HG03460 (cell line): ENCODE results near the gene RANBP9.

Experiments used
- ATAC-seq: cut with Tn5 transposase; IDR thresholded peaks from one replicate; pipeline ENCODE4 v1.9.1; 2021; ENCODE audit not compliant: unreplicated experiment

RANBP9 gene

DNA sequence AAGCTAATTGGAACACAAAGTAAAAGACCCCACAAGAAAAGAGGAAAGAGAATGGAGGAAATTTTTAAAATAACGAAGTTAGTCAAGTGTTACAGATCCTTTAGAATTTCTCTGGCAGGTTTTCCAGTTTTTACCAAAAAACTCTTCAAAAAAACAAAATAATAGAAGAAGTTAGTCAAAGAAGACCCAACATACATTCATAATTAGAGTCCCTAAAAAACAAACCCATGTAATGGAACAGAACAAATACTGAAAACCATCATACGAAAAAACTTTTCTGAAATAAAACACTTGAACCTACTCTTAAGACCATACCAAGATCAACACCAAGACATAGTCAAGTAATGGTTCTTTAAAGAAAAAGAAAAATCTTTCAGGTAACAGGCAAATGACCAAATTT is 31.6 kb downstream of the RANBP9 start:
- ATAC-seq = no peak

- ATAC-seq = no peak
These were observed 33.2 kb downstream of the RANBP9 start for GRCh38 chr6:13678255-13678983.

DNA sequence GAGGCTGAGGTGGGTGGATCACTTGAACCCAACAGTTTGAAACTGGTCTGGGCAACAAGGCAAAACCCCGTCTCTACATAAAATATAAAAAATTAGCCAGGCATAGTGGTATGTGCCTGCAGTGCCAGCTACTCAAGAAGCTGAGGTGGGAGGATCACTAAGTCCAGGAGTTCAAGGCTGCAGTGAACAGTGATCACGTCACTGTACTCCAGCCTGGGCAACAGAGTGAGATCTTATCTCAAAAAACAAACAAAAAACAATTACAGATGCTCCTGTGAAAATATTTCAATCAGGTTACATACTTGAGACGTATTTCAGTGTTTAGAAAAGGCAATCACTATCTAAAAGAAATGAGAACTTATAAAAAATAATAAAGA is 33.8 kb downstream of the RANBP9 start:
- no peak for ATAC-seq

DNA sequence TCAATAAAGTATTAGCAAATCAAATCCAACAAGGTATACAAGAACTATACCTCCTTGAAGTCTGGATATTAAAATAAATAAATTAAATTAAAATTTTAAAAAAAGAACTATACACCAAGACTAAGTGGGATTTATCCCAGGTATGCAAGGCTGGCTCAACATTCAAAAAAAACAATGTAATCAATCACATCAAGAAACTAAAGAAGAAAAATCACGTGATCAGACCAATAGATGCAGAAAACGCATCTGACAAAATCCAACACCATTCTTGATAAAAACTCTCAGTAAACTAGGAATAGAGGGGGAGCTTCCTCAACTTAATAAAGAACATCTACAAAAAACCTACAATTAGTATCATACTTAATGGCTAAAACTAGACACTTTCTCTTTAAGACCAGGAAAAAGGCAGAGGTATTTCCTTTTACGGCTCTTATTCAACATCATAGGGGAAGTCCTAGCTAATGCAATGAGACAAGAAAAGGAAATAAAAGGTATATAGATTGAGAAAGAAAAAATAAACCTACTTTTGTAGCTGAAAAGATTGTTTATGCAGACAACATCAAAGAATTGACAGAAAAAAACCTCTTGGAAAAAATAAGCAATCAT is 35.0 kb downstream of the RANBP9 start:
- no peak for ATAC-seq

- no peak for ATAC-seq
These were observed 37.0 kb downstream of the RANBP9 start for GRCh38 chr6:13674533-13675190.

- ATAC-seq = no peak
These were observed 37.7 kb downstream of the RANBP9 start for GRCh38 chr6:13673825-13674444.

- ATAC-seq = no peak
These were observed 38.3 kb downstream of the RANBP9 start for GRCh38 chr6:13673368-13673767.

DNA sequence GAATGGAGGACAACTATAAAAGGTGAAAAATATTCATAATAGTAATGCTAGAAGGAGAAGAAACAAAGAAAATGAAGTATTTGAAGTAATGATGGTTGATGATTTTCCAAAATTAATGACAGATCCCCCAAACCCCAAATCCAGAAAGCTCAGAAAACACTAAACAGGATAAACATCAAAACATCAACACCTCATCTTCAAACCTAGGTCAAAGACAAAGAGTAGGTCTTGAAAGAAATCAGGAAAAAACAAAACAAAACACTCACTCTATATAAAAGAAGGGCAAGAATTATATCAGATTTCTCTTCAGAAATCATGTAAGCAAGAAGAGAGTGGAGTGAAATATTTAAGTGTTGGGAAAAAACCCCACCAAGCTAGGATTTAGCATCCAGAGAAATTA is 38.7 kb downstream of the RANBP9 start:
- no peak for ATAC-seq

DNA sequence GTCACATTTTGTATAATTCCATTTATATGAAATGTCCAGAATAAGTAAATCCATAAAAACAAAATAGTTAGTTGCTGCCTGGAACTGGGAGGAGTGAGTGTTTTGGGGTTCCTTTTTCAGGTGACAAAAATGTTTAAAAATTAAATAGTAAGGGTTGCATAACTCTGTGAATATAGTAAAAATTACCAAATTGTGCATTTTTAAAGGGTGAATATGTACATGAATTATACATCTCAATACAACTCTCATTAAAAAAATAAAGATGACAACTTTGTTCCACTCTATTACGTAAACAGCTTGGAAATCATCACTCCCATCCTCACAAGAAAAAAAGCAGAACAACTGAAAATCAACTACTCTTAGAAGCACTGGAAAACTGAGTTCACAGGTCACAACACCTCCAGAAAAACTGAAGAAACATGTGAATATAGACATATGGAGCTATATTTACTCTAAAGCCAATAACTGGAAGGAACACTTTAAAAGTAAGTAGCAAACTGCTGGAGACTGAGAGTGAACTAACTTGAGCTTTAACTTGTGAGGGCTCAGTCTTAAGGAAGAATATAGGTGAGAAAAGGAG is 40.0 kb downstream of the RANBP9 start:
- no peak for ATAC-seq

GRCh38 chr6:13669476-13669875 is 42.2 kb downstream of the RANBP9 start:
- no peak for ATAC-seq

GRCh38 chr6:13668291-13668928 is 43.2 kb downstream of the RANBP9 start:
- ATAC-seq = no peak

GRCh38 chr6:13667655-13668054 is 44.0 kb downstream of the RANBP9 start:
- no peak for ATAC-seq

GRCh38 chr6:13666194-13667105 is 45.2 kb downstream of the RANBP9 start:
- ATAC-seq = no peak

GRCh38 chr6:13664703-13665352 is 46.8 kb downstream of the RANBP9 start:
- ATAC-seq = no peak

DNA sequence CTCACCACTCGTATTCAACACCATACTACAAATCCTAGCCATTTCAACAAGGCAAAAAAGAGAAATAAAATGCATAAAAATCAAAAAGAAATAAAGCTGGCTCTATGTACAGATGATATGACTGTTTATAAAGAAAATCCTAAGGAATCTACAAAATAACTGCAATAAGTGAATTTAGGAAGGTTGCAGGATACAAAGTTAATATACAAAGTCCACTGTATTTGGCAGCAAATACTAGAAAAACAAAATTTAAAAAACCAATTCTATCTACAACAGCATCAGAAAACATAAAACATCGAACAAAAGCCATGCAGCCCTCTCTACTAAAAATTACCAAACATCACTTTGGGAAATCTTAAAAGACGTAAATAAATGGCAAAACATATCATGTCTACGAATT is 47.6 kb downstream of the RANBP9 start:
- ATAC-seq = no peak

DNA sequence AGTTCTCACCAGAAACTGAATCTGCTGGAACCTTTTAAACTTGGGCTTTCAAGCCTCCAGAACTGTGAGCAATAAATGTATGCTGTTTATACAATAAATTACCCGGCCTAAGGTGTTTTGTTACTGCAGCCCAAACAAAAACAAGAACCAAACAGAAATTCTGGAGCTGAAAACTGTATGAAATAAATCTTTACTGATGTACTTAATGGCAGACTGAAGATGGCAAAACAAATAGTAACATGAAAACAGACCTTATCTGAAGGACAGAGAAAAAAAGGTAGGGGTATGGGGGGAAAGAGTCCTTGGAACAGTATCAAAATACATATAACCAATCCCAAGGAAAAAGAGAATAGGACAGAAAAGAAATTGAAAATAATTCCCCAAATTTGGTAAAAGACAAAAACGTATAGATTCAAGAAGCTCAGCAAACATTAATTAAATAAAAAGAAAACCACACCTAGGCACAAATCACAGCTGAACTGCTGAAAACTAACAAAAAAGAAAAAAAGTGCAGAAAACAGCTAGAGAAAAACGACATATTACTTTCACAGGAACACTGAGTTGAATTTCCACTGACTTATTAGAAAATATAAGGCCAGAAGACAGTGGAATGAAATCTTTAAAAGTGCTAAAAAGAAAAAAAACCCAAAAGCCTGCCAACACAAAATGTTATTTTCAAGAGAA is 48.8 kb downstream of the RANBP9 start:
- ATAC-seq = no peak

- ATAC-seq = no peak
These were observed 50.0 kb downstream of the RANBP9 start for GRCh38 chr6:13661647-13662046.

- ATAC-seq = no peak
These were observed 50.7 kb downstream of the RANBP9 start for GRCh38 chr6:13660893-13661292.

GRCh38 chr6:13660273-13660672 is 51.4 kb downstream of the RANBP9 start:
- ATAC-seq = no peak
